ENCODE results near the gene NDE1.

The NDE1 gene

GRCh38 chr16:15699819-15700218, 49.8 kb downstream of the NDE1 start:
- no peaks in the 10 kb centered on the region for H3K9me3 ChIP-seq (ENCODE audit: low read depth, low read length)
- peaks cover 29% of the 10 kb centered on the region; the same call in 1 of the 2 replicates for H3K36me3 ChIP-seq (ENCODE audit: insufficient read depth, low read length)
- no peak overlapping the region for H3K27ac ChIP-seq
- no peak overlapping the region for H3K9ac ChIP-seq (ENCODE audit: insufficient read length)
- H3K4me3 ChIP-seq, result no peak overlapping the region
- TF ChIP-seq POLR2AphosphoS5 (IDR thresholded peaks at IDR 0.05; ENCODE audit: borderline replicate concordance, low read depth, low read length) (no peak), EZH2 (IDR thresholded peaks at IDR 0.05) (no peak), FOXP2 (optimal IDR thresholded peaks at IDR 0.05; ENCODE audit: control extremely low read depth, extremely low read length, insufficient read depth) (no peak)
- no peak for DNase-seq (ENCODE audit: low read depth, low spot score)

GRCh38 chr16:15701367-15701766, 51.3 kb downstream of the NDE1 start:
- peaks cover 28% of the 10 kb centered on the region; the same call in 1 of the 2 replicates for H3K36me3 ChIP-seq (ENCODE audit: insufficient read depth, low read length)
- H3K4me3 ChIP-seq, result no peak overlapping the region
- TF ChIP-seq FOXP2 (optimal IDR thresholded peaks at IDR 0.05; ENCODE audit: control extremely low read depth, extremely low read length, insufficient read depth), result no peak
- no peak for TF ChIP-seq EZH2 (IDR thresholded peaks at IDR 0.05)
- no peak for TF ChIP-seq POLR2AphosphoS5 (IDR thresholded peaks at IDR 0.05; ENCODE audit: borderline replicate concordance, low read depth, low read length)
- no peak for DNase-seq (ENCODE audit: low read depth, low spot score)
- H3K9me3 ChIP-seq (ENCODE audit: low read depth, low read length), result no peaks in the 10 kb centered on the region
- no peak overlapping the region for H3K9ac ChIP-seq (ENCODE audit: insufficient read length)
- H3K27ac ChIP-seq, result no peak overlapping the region

- peaks cover 18% of the 10 kb centered on the region; the same call in 1 of the 2 replicates for H3K36me3 ChIP-seq (ENCODE audit: insufficient read depth, low read length)
- H3K9me3 ChIP-seq (ENCODE audit: low read depth, low read length), result no peaks in the 10 kb centered on the region
- no peak overlapping the region for H3K27ac ChIP-seq
- H3K4me3 ChIP-seq, result no peak overlapping the region
- no peak for DNase-seq (ENCODE audit: low read depth, low spot score)
- TF ChIP-seq EZH2 (IDR thresholded peaks at IDR 0.05) (no peak), POLR2AphosphoS5 (IDR thresholded peaks at IDR 0.05; ENCODE audit: borderline replicate concordance, low read depth, low read length) (no peak), FOXP2 (optimal IDR thresholded peaks at IDR 0.05; ENCODE audit: control extremely low read depth, extremely low read length, insufficient read depth) (no peak)
- H3K9ac ChIP-seq (ENCODE audit: insufficient read length), result no peak overlapping the region
Observed at GRCh38 chr16:15701975-15702970, 52.2 kb downstream of the NDE1 start.

- H3K27ac ChIP-seq, result no peak overlapping the region
- no peak overlapping the region for H3K9ac ChIP-seq (ENCODE audit: insufficient read length)
- peaks cover 15% of the 10 kb centered on the region; the same call in 1 of the 2 replicates for H3K36me3 ChIP-seq (ENCODE audit: insufficient read depth, low read length)
Observed at GRCh38 chr16:15703029-15703736, 53.1 kb downstream of the NDE1 start.

GRCh38 chr16:15704545-15704987, 54.5 kb downstream of the NDE1 start:
- Histone ChIP-seq H3K27ac (no peak overlapping the region), H3K9ac (ENCODE audit: insufficient read length) (no peak overlapping the region), H3K9me3 (ENCODE audit: low read depth, low read length) (no peaks in the 10 kb centered on the region), H3K4me3 (no peak overlapping the region), H3K36me3 (ENCODE audit: insufficient read depth, low read length) (peaks cover 4% of the 10 kb centered on the region; the same call in 1 of the 2 replicates)
- DNase-seq (ENCODE audit: low read depth, low spot score), result no peak
- no peak for TF ChIP-seq POLR2AphosphoS5 (IDR thresholded peaks at IDR 0.05; ENCODE audit: borderline replicate concordance, low read depth, low read length)
- TF ChIP-seq FOXP2 (optimal IDR thresholded peaks at IDR 0.05; ENCODE audit: control extremely low read depth, extremely low read length, insufficient read depth), result no peak
- no peak for TF ChIP-seq EZH2 (IDR thresholded peaks at IDR 0.05)

More at GRCh38 chr16:15703029-15703736, 53.1 kb downstream of the NDE1 start:
- TF ChIP-seq FOXP2 (optimal IDR thresholded peaks at IDR 0.05; ENCODE audit: control extremely low read depth, extremely low read length, insufficient read depth) (no peak), POLR2AphosphoS5 (IDR thresholded peaks at IDR 0.05; ENCODE audit: borderline replicate concordance, low read depth, low read length) (no peak), EZH2 (IDR thresholded peaks at IDR 0.05) (no peak)
- H3K9me3 ChIP-seq (ENCODE audit: low read depth, low read length), result no peaks in the 10 kb centered on the region
- H3K4me3 ChIP-seq, result no peak overlapping the region
- no peak for DNase-seq (ENCODE audit: low read depth, low spot score)

- no peak overlapping the region for H3K27ac ChIP-seq
- no peak for DNase-seq (ENCODE audit: low read depth, low spot score)
- H3K36me3 ChIP-seq (ENCODE audit: insufficient read depth, low read length), result no peaks in the 10 kb centered on the region; the same call in 1 of the 2 replicates
- no peak overlapping the region for H3K4me3 ChIP-seq
- TF ChIP-seq FOXP2 (optimal IDR thresholded peaks at IDR 0.05; ENCODE audit: control extremely low read depth, extremely low read length, insufficient read depth) (no peak), EZH2 (IDR thresholded peaks at IDR 0.05) (no peak), POLR2AphosphoS5 (IDR thresholded peaks at IDR 0.05; ENCODE audit: borderline replicate concordance, low read depth, low read length) (no peak)
- no peak overlapping the region for H3K9ac ChIP-seq (ENCODE audit: insufficient read length)
- H3K9me3 ChIP-seq (ENCODE audit: low read depth, low read length), result no peaks in the 10 kb centered on the region
Observed at GRCh38 chr16:15705064-15705565, 55.1 kb downstream of the NDE1 start.

GRCh38 chr16:15707332-15707731, 57.3 kb downstream of the NDE1 start:
- H3K36me3 ChIP-seq (ENCODE audit: insufficient read depth, low read length), result no peaks in the 10 kb centered on the region
- TF ChIP-seq EZH2 (IDR thresholded peaks at IDR 0.05) (no peak), FOXP2 (optimal IDR thresholded peaks at IDR 0.05; ENCODE audit: control extremely low read depth, extremely low read length, insufficient read depth) (no peak), POLR2AphosphoS5 (IDR thresholded peaks at IDR 0.05; ENCODE audit: borderline replicate concordance, low read depth, low read length) (no peak)

GRCh38 chr16:15708096-15708495, 58.1 kb downstream of the NDE1 start:
- no peak overlapping the region for H3K9ac ChIP-seq (ENCODE audit: insufficient read length)
- DNase-seq (ENCODE audit: low read depth, low spot score), result no peak
- H3K27ac ChIP-seq, result no peak overlapping the region
- no peaks in the 10 kb centered on the region for H3K9me3 ChIP-seq (ENCODE audit: low read depth, low read length)
- no peaks in the 10 kb centered on the region for H3K36me3 ChIP-seq (ENCODE audit: insufficient read depth, low read length)
- H3K4me3 ChIP-seq, result no peak overlapping the region
- no peak for TF ChIP-seq FOXP2 (optimal IDR thresholded peaks at IDR 0.05; ENCODE audit: control extremely low read depth, extremely low read length, insufficient read depth)
- no peak for TF ChIP-seq POLR2AphosphoS5 (IDR thresholded peaks at IDR 0.05; ENCODE audit: borderline replicate concordance, low read depth, low read length)
- no peak for TF ChIP-seq EZH2 (IDR thresholded peaks at IDR 0.05)

More at GRCh38 chr16:15707332-15707731, 57.3 kb downstream of the NDE1 start:
- Histone ChIP-seq H3K9me3 (ENCODE audit: low read depth, low read length) (no peaks in the 10 kb centered on the region), H3K9ac (ENCODE audit: insufficient read length) (no peak overlapping the region), H3K4me3 (no peak overlapping the region), H3K27ac (no peak overlapping the region)
- no peak for DNase-seq (ENCODE audit: low read depth, low spot score)

All from SK-N-MC (cell line).